ENCODE measurements around the gene PSD.

Gene PSD

GRCh38 chr10:102400598-102401341 lies 17.8 kb downstream of the PSD start:
- DNase-seq (ENCODE audit: low spot score in 2 of 2), result no peak
- in situ Hi-C loops (cut with MboI; ENCODE audit: low sequenced_read_pairs), result no loop called here
- Histone ChIP-seq H3K4me1 (peaks cover 9% of the 10 kb centered on the region), H3K4me3 (no peak overlapping the region), H3K27me3 (ENCODE audit: low read depth) (no peaks in the 10 kb centered on the region), H3K36me3 (replicated peaks) (peaks cover 41% of the 10 kb centered on the region), H3K9me3 (no peaks in the 10 kb centered on the region)

GRCh38 chr10:102400076-102400475 lies 18.5 kb downstream of the PSD start:
- no peak for DNase-seq (ENCODE audit: low spot score in 2 of 2)
- Histone ChIP-seq H3K27me3 (ENCODE audit: low read depth) (no peaks in the 10 kb centered on the region), H3K4me1 (peaks cover 9% of the 10 kb centered on the region), H3K9me3 (no peaks in the 10 kb centered on the region), H3K36me3 (replicated peaks) (peaks cover 41% of the 10 kb centered on the region), H3K4me3 (no peak overlapping the region)
- in situ Hi-C loops (cut with MboI; ENCODE audit: low sequenced_read_pairs), result no loop called here

- Histone ChIP-seq H3K4me3 (peak overlapping the region; percentile 39), H3K36me3 (replicated peaks) (peaks cover 41% of the 10 kb centered on the region), H3K4me1 (peaks cover 9% of the 10 kb centered on the region), H3K27me3 (ENCODE audit: low read depth) (no peaks in the 10 kb centered on the region), H3K9me3 (no peaks in the 10 kb centered on the region)
- DNase-seq (ENCODE audit: low spot score in 2 of 2), result peak; percentile 76 to 93
- in situ Hi-C loops (cut with MboI; ENCODE audit: low sequenced_read_pairs), result no loop called here
Observed at GRCh38 chr10:102399217-102400021, 19.2 kb downstream of the PSD start.

GRCh38 chr10:102398172-102399020 lies 20.2 kb downstream of the PSD start:
- in situ Hi-C loops (cut with MboI; ENCODE audit: low sequenced_read_pairs), result no loop called here
- no peak for DNase-seq (ENCODE audit: low spot score in 2 of 2)
- Histone ChIP-seq H3K9me3 (no peaks in the 10 kb centered on the region), H3K36me3 (replicated peaks) (peaks cover 41% of the 10 kb centered on the region), H3K4me1 (peaks cover 9% of the 10 kb centered on the region), H3K4me3 (no peak overlapping the region), H3K27me3 (ENCODE audit: low read depth) (no peaks in the 10 kb centered on the region)

- no peak overlapping the region for H3K4me3 ChIP-seq
- in situ Hi-C loops (cut with MboI; ENCODE audit: low sequenced_read_pairs), result no loop called here
Observed at GRCh38 chr10:102397222-102398171, 21.1 kb downstream of the PSD start.

GRCh38 chr10:102396730-102397151 lies 21.8 kb downstream of the PSD start:
- H3K9me3 ChIP-seq, result no peaks in the 10 kb centered on the region
- no peaks in the 10 kb centered on the region for H3K27me3 ChIP-seq (ENCODE audit: low read depth)
- peaks cover 40% of the 10 kb centered on the region for H3K36me3 ChIP-seq (replicated peaks)
- peaks cover 20% of the 10 kb centered on the region for H3K4me1 ChIP-seq
- no peak for DNase-seq (ENCODE audit: low spot score in 2 of 2)
- in situ Hi-C loops (cut with MboI; ENCODE audit: low sequenced_read_pairs), result no loop called here
- H3K4me3 ChIP-seq, result peak overlapping the region; percentile 86

More at GRCh38 chr10:102397222-102398171, 21.1 kb downstream of the PSD start:
- no peaks in the 10 kb centered on the region for H3K9me3 ChIP-seq
- H3K36me3 ChIP-seq (replicated peaks), result peaks cover 41% of the 10 kb centered on the region
- no peak for DNase-seq (ENCODE audit: low spot score in 2 of 2)
- no peaks in the 10 kb centered on the region for H3K27me3 ChIP-seq (ENCODE audit: low read depth)
- peaks cover 15% of the 10 kb centered on the region for H3K4me1 ChIP-seq

- Histone ChIP-seq H3K4me3 (peak overlapping the region; percentile 86), H3K36me3 (replicated peaks) (peaks cover 35% of the 10 kb centered on the region), H3K9me3 (no peaks in the 10 kb centered on the region), H3K27me3 (ENCODE audit: low read depth) (no peaks in the 10 kb centered on the region), H3K4me1 (peaks cover 21% of the 10 kb centered on the region)
- in situ Hi-C loops (cut with MboI; ENCODE audit: low sequenced_read_pairs), result no loop called here
- DNase-seq (ENCODE audit: low spot score in 2 of 2), result no peak
Observed at GRCh38 chr10:102396317-102396650, 22.3 kb downstream of the PSD start.

- DNase-seq (ENCODE audit: low spot score in 2 of 2), result peak; percentile 81 to 92
- Histone ChIP-seq H3K4me3 (peak within 1 kb of the TSS; percentile 86), H3K9me3 (no peaks in the 10 kb centered on the region), H3K4me1 (peaks cover 27% of the 10 kb centered on the region), H3K36me3 (replicated peaks) (peaks cover 32% of the 10 kb centered on the region; the same call in 1 of the 2 replicates), H3K27me3 (ENCODE audit: low read depth) (no peaks in the 10 kb centered on the region)
- in situ Hi-C loops (cut with MboI; ENCODE audit: low sequenced_read_pairs), result no loop called here
Observed at GRCh38 chr10:102395400-102396316, 22.9 kb downstream of the PSD start, which contains the start of gene NFKB2. Gene NFKB2, plus strand, starts transcription at chr10:102395705. Its CDS starts 255 bp downstream, at chr10:102395960.

GRCh38 chr10:102394801-102395399 lies 23.7 kb downstream of the PSD start:
- in situ Hi-C loops (cut with MboI; ENCODE audit: low sequenced_read_pairs), result no loop called here
- Histone ChIP-seq H3K36me3 (replicated peaks) (peaks cover 25% of the 10 kb centered on the region; the same call in 1 of the 2 replicates), H3K4me1 (peaks cover 31% of the 10 kb centered on the region), H3K4me3 (peak overlapping the region; percentile 86), H3K27me3 (ENCODE audit: low read depth) (no peaks in the 10 kb centered on the region), H3K9me3 (no peaks in the 10 kb centered on the region)
- peak in 1 of 2 experiments; percentile 57 for DNase-seq (ENCODE audit: low spot score in 2 of 2)

GRCh38 chr10:102394079-102394800 lies 24.3 kb downstream of the PSD start:
- Histone ChIP-seq H3K4me3 (peak overlapping the region; percentile 86), H3K27me3 (ENCODE audit: low read depth) (no peaks in the 10 kb centered on the region), H3K9me3 (no peaks in the 10 kb centered on the region), H3K4me1 (peaks cover 31% of the 10 kb centered on the region), H3K36me3 (replicated peaks) (peaks cover 22% of the 10 kb centered on the region; the same call in 1 of the 2 replicates)
- in situ Hi-C loops (cut with MboI; ENCODE audit: low sequenced_read_pairs), result no loop called here
- DNase-seq (ENCODE audit: low spot score in 2 of 2), result peak; percentile 87 to 95

- Histone ChIP-seq H3K36me3 (replicated peaks) (peaks cover 18% of the 10 kb centered on the region; the same call in 1 of the 2 replicates), H3K4me3 (peak overlapping the region; percentile 86), H3K9me3 (no peaks in the 10 kb centered on the region), H3K27me3 (ENCODE audit: low read depth) (no peaks in the 10 kb centered on the region), H3K4me1 (peaks cover 26% of the 10 kb centered on the region)
- DNase-seq (ENCODE audit: low spot score in 2 of 2), result no peak
- in situ Hi-C loops (cut with MboI; ENCODE audit: low sequenced_read_pairs), result no loop called here
Observed at GRCh38 chr10:102393411-102394078, 25.0 kb downstream of the PSD start.

Data from HAP-1 (cell line).